Measurements from ENCODE around the gene WDR13.
"Not testable (repeated sequence)": the region's sequence is repeated elsewhere in the genome, so short reads cannot be mapped to it uniquely, and the experiment has no call there.

Gene WDR13

GRCh38 chrX:48652055-48652579, 54.8 kb downstream of the WDR13 start:
- DNase-seq (ENCODE audit: low read depth in 2 of 3, low spot score in 2 of 3), result not testable (repeated sequence)

GRCh38 chrX:48654746-48655145, 57.5 kb downstream of the WDR13 start:
- not testable (repeated sequence) for DNase-seq (ENCODE audit: low read depth in 2 of 3, low spot score in 2 of 3)

All from activated CD8-positive, alpha-beta memory T cell treated with anti-CD3 and anti-CD28 coated beads for 48 hours (primary cell).